ENCODE data around the gene NLGN1. TPM values are rescaled to one million over a fixed set of nuclear protein-coding genes. Genes with fewer than 3 reads are reported as not detected.

The NLGN1 gene
- polyA plus RNA-seq, 3 donors = 2.2 to 4.8 (median 2.2) TPM

DNA sequence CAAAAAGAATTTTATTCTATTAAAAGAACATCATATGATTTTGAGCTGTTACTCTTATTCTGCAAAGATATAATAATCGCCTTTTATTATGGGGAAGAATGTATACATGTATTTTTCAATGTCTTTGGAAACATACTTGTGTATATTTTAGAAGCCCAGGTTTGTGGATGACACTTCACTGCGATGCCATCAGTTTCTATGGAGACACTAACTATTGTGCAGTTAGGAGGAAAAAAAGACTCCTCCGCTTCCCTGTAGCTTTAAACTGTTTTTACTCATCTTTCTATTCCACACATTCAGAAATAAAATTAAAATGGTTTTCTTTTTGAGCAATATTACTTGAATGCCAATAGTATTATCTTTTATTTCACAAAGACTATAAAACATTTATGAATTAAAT is 305.0 kb downstream of the NLGN1 start:
- DNase-seq (ENCODE audit: low read depth in 3 of 3, low spot score in 2 of 3) = no peak

GRCh38 chr3:173703771-173704170 is 306.2 kb downstream of the NLGN1 start:
- DNase-seq (ENCODE audit: low read depth in 3 of 3, low spot score in 2 of 3) = no peak

- no peak for DNase-seq (ENCODE audit: low read depth in 3 of 3, low spot score in 2 of 3)
Observed at GRCh38 chr3:173706630-173707029, 309.1 kb downstream of the NLGN1 start.

DNA sequence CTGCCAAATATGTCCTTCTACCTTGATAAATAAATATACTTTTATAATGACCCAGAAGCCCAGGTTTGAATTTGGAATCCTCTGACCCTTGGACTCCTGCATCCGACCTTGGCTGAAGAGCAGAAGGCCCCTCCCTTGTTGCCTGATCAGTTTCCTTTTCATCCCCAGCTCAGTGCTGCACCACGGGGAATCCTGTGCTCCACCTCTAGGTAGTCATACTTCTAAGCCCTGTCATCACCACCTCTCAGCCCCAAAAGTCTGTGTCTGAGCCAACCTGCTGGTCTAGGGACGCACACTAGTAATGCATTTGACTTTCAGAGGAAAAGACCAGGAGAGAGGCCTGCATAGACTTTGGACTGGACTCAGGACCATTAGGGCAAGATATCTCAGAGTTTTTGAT is 310.6 kb downstream of the NLGN1 start:
- DNase-seq (ENCODE audit: low read depth in 3 of 3, low spot score in 2 of 3) = no peak

DNA sequence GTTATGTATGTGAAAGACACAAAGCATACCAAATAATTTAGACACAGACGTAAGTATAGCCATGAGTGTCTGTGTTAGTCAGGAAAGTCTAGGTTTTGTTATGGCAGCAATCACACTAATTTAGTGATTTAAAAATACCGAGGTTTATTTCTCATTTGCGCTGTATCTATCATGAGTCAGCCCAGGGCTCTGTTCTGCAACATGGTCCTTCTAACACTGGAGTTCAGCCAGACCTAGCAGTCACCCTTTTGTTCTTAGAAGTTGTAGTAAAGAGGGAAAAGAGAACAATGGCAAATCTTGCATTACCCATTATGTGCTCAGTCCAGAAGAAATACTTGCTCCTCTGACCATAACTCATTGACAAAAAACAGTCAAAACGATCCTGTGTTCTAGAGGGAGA is 311.5 kb downstream of the NLGN1 start:
- DNase-seq (ENCODE audit: low read depth in 3 of 3, low spot score in 2 of 3) = no peak

DNA sequence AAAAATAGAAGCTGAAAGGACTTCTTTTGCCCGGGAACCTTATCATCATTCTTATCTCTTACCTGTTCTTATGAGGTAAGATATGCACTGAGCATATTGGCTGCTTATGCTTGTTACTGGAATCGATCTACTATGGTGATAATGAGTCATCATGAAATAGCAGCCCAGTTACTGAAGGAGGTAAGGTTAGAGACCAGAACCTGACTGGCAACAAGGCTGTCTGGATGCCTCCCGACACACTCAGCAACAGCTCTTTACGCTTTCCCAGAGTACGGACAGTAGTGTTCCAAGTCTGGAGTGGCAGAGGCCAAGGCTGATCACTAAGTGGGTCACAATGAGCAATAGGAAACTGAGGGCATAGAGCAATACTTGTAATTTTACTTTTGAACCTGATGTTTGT is 314.1 kb downstream of the NLGN1 start:
- no peak for DNase-seq (ENCODE audit: low read depth in 3 of 3, low spot score in 2 of 3)

DNA sequence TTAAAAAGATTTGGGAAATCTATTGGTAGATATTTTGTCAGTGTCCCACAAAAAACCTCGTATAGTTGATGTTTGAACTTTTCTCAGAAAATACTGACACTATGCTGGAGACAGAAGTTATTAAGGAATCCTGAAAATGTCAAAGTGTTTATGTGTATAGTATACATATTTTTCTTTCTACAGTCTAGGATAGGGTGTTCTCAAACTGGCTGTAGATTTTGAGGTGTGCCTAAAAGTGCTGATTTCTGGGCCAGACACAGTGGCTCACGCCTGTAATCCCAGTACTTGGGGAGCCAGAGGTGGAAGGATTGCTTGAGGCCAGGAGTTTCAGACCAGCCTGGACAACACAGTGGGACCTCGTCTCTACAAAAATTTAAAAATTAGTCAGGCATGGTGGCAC is 322.0 kb downstream of the NLGN1 start:
- no peak for DNase-seq (ENCODE audit: low read depth in 3 of 3, low spot score in 2 of 3)

- no peak for DNase-seq (ENCODE audit: low read depth in 3 of 3, low spot score in 2 of 3)
Observed at GRCh38 chr3:173725507-173725906, 328.0 kb downstream of the NLGN1 start.

DNA sequence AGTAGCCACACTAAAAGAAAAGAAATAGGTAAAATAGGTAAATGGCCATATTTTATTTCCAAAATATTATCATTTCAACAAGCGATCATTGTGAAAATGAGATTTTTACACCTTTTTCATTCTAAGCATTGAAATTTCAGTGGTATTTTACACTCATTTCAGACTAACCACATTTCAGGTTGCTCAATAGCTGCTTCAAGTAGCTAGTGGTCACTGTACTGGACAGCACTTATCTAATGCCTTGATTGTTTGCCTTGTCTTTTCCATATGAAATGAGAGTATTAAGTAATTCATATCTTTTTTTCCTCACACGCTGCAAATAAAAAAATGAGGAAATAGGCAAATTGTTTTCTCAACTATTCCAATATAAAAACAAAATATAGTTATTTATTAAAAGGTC is 332.8 kb downstream of the NLGN1 start:
- DNase-seq (ENCODE audit: low read depth in 3 of 3, low spot score in 2 of 3) = no peak

DNA sequence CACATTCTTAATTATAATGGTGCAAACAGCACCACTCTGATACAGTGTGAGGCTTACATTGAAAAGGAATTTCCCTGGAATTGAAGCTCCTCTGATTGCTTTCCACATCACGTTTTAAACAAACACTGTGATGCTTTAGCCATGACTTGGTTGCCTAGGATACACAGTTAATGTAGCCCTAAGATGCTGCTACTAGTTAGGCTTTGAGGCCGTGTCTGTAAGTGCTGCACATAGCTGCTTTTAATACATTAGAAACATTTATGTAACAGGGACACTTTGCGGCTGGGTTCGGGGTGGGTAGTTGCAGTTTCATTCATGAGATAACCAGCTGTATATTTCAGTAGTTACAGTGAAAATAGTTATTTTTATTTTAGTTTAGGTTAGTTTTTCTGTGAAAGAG is 334.7 kb downstream of the NLGN1 start:
- no peak for DNase-seq (ENCODE audit: low read depth in 3 of 3, low spot score in 2 of 3)

DNA sequence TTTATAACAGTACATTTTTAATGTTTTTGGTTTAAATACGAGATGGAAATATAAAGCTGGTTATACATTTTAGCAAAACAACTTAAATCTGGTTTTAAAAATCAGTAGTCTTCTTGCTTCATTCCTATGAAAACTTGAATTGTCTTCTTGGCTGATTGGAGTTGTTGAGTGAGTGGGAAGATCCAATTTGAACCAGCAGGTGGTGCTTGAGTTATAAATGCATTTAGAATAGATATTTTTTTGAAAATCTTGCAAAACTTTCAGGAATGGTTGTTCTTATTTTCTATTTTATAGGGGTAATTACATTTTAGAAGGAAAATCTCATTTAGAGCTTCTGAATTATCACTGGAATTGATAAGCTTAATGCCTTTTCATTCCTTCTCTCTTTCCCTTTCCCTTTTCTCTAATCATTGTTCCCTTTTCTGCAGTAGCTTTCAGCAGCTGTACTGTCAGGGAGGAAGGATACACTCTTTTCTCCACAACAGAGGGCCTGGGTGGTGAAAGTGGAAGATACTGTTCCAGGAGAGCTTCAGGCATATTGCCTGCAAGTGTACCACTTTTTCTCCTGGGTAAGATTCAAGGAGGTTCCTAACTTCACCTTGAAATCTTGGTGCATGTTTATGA is 335.6 kb downstream of the NLGN1 start:
- DNase-seq (ENCODE audit: low read depth in 3 of 3, low spot score in 2 of 3) = no peak

- no peak for DNase-seq (ENCODE audit: low read depth in 3 of 3, low spot score in 2 of 3)
Observed at GRCh38 chr3:173734473-173734872, 336.9 kb downstream of the NLGN1 start.

DNA sequence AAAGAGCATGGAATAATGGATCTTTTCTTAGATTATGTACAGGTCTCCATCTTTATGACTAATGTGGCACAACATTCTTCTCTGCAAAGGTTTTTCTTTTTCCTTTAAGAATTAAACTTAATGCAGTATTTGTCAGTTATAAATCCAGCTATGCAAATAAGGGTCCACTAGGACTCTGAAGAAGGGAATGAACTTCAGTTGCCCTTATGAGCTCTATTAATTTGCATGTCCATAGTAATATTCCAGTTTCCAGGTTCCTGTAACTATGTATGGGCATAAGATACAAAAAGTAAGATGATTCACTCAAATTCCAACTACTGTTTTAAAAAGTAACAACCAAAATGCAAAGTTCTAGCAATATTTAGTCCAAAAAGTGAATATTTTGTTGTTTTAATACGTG is 337.4 kb downstream of the NLGN1 start:
- no peak for DNase-seq (ENCODE audit: low read depth in 3 of 3, low spot score in 2 of 3)

GRCh38 chr3:173735841-173736240 is 338.3 kb downstream of the NLGN1 start:
- no peak for DNase-seq (ENCODE audit: low read depth in 3 of 3, low spot score in 2 of 3)

- DNase-seq (ENCODE audit: low read depth in 3 of 3, low spot score in 2 of 3) = no peak
Observed at GRCh38 chr3:173737167-173737808, 339.7 kb downstream of the NLGN1 start.

DNA sequence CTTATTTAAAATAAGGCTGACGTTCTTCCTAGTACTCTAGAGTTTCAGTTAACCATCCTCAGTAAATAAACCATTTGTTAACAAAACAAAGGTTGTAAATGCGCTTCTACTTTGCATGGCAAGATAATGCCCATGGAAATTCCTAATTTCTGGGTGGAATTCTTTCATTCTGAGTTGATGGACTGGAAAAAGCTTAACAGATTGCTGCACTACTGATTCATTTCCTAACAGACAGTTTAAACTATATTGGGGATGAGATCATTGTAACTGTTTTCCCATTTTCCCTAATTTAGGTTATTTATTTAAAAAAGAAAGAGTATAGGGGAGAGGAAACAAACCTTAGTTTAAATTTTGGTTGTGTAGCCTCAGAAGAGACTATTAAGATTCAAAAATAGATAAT is 342.2 kb downstream of the NLGN1 start:
- DNase-seq (ENCODE audit: low read depth in 3 of 3, low spot score in 2 of 3) = no peak

DNA sequence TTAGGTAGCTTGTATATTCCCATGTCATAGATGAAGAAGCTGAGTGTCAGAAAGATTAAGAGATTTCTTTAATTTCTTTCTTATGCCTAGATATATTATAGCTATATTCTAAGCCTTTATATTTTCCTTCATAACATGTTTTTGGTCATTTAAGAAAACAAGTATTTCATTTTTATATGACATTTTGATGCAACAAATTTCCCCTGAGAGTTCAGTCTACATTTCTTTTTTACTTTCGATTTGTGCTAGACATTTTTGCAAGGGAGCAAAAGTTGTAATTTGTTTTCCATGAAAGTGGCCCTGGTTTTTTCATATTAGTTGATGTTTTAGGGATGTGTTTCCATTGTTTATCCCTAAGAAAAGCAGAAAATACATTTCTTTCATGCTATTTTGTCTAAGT is 344.9 kb downstream of the NLGN1 start:
- DNase-seq (ENCODE audit: low read depth in 3 of 3, low spot score in 2 of 3) = no peak

DNA sequence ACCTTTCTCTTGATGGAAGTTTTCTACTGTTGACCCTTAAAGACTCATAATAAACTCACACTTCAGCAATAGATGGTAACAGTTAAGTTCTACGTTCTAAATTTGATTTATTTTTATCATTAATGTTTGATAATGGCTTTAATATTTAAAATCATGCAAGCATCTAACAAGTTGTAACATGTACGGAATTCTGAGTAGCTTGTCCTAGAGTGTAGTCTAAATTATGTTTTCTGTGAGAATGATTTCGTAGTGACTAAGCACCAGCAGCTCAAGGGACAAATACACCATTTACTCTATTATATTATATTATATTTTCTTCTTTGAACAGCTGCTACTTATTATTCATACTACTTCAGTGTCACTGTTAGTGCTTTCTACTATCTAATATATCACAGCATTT is 345.6 kb downstream of the NLGN1 start:
- DNase-seq (ENCODE audit: low read depth in 3 of 3, low spot score in 2 of 3) = no peak

GRCh38 chr3:173743516-173743915 is 346.0 kb downstream of the NLGN1 start:
- DNase-seq (ENCODE audit: low read depth in 3 of 3, low spot score in 2 of 3) = no peak

GRCh38 chr3:173744479-173744878 is 346.9 kb downstream of the NLGN1 start:
- DNase-seq (ENCODE audit: low read depth in 3 of 3, low spot score in 2 of 3) = no peak

DNA sequence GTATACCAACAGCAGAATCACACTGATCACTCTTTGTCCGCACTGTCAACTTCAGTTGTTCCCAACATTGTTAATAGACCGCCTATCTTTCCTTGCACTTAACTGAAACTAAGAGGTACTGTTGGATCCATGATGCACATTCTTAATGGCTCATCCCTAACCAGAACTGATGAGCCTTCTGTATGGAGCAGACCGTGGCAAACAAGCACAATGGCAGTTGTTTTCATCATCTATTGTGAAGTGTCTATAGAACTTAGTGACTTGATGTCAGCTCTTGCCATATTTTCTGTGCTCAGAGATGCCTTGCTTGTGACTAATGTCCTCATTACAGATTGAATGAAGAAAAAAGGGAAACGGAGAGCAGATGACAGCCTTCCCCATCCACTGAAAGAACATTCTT is 347.4 kb downstream of the NLGN1 start:
- DNase-seq (ENCODE audit: low read depth in 3 of 3, low spot score in 2 of 3) = no peak

GRCh38 chr3:173745952-173746682 is 348.6 kb downstream of the NLGN1 start:
- no peak for DNase-seq (ENCODE audit: low read depth in 3 of 3, low spot score in 2 of 3)
